ENCODE measurements around the gene ALK.
"Not testable (repeated sequence)": the region's sequence is repeated elsewhere in the genome, so short reads cannot be mapped to it uniquely, and the experiment has no call there.

ALK gene

GRCh38 chr2:29753671-29754444 lies 167.5 kb downstream of the ALK start:
- Histone ChIP-seq H3K27ac (ENCODE audit: low read length) (no peak overlapping the region), H3K4me3 (ENCODE audit: low read length) (no peak overlapping the region), H3K9ac (ENCODE audit: low read length) (no peak overlapping the region), H2AFZ (ENCODE audit: low read length) (no peak overlapping the region), H3K79me2 (ENCODE audit: low read length) (no peaks in the 10 kb centered on the region), H3K36me3 (replicated peaks; ENCODE audit: insufficient read depth, low read length) (no peaks in the 10 kb centered on the region), H3K4me2 (ENCODE audit: low read depth, low read length) (no peak overlapping the region), H3K27me3 (replicated peaks; ENCODE audit: insufficient read depth, low read length) (no peaks in the 10 kb centered on the region), H3F3A (ENCODE audit: insufficient read depth, low read length) (no peaks in the 10 kb centered on the region), H3K9me3 (replicated peaks; ENCODE audit: insufficient read depth, low read length) (no peaks in the 10 kb centered on the region), H3K9me2 (replicated peaks; ENCODE audit: insufficient read depth, low read length) (no peaks in the 10 kb centered on the region), H3K4me1 (ENCODE audit: low read length) (no peaks in the 10 kb centered on the region), H4K20me1 (ENCODE audit: insufficient read depth, low read length) (no peaks in the 10 kb centered on the region)
- DNase-seq: no peak
- no peak for TF ChIP-seq CTCF (IDR thresholded peaks at IDR 0.05; ENCODE audit: low read length)

- Histone ChIP-seq H3K9ac (ENCODE audit: low read length) (no peak overlapping the region), H3K9me3 (replicated peaks; ENCODE audit: insufficient read depth, low read length) (no peaks in the 10 kb centered on the region), H3F3A (ENCODE audit: insufficient read depth, low read length) (no peaks in the 10 kb centered on the region), H3K4me2 (ENCODE audit: low read depth, low read length) (no peak overlapping the region), H3K36me3 (replicated peaks; ENCODE audit: insufficient read depth, low read length) (no peaks in the 10 kb centered on the region), H3K79me2 (ENCODE audit: low read length) (no peaks in the 10 kb centered on the region), H2AFZ (ENCODE audit: low read length) (no peak overlapping the region), H3K9me2 (replicated peaks; ENCODE audit: insufficient read depth, low read length) (no peaks in the 10 kb centered on the region), H3K27me3 (replicated peaks; ENCODE audit: insufficient read depth, low read length) (no peaks in the 10 kb centered on the region), H3K4me3 (ENCODE audit: low read length) (no peak overlapping the region), H3K4me1 (ENCODE audit: low read length) (no peaks in the 10 kb centered on the region), H3K27ac (ENCODE audit: low read length) (no peak overlapping the region), H4K20me1 (ENCODE audit: insufficient read depth, low read length) (no peaks in the 10 kb centered on the region)
- TF ChIP-seq CTCF (IDR thresholded peaks at IDR 0.05; ENCODE audit: low read length) (no peak), EZH2 (optimal IDR thresholded peaks at IDR 0.05; ENCODE audit: low read depth, low read length) (no peak), EZH2phosphoT487 (IDR thresholded peaks at IDR 0.05; ENCODE audit: low read length) (no peak)
- DNase-seq: no peak
These were observed 170.0 kb downstream of the ALK start for GRCh38 chr2:29751390-29751789.

GRCh38 chr2:29750463-29750862 lies 170.9 kb downstream of the ALK start:
- not testable (repeated sequence) for H3K4me2 ChIP-seq (ENCODE audit: low read depth, low read length); H3K4me3 ChIP-seq (ENCODE audit: low read length); H3K27me3 ChIP-seq (replicated peaks; ENCODE audit: insufficient read depth, low read length); H3K27ac ChIP-seq (ENCODE audit: low read length); H3F3A ChIP-seq (ENCODE audit: insufficient read depth, low read length); H3K36me3 ChIP-seq (replicated peaks; ENCODE audit: insufficient read depth, low read length); H3K9me3 ChIP-seq (replicated peaks; ENCODE audit: insufficient read depth, low read length); H2AFZ ChIP-seq (ENCODE audit: low read length); H3K4me1 ChIP-seq (ENCODE audit: low read length); H3K9me2 ChIP-seq (replicated peaks; ENCODE audit: insufficient read depth, low read length); H4K20me1 ChIP-seq (ENCODE audit: insufficient read depth, low read length); DNase-seq; H3K79me2 ChIP-seq (ENCODE audit: low read length); H3K9ac ChIP-seq (ENCODE audit: low read length)

- Histone ChIP-seq H2AFZ (ENCODE audit: low read length) (no peak overlapping the region), H3K4me1 (ENCODE audit: low read length) (peaks cover 4% of the 10 kb centered on the region), H3K4me3 (ENCODE audit: low read length) (no peak overlapping the region), H4K20me1 (ENCODE audit: insufficient read depth, low read length) (no peaks in the 10 kb centered on the region), H3K27me3 (replicated peaks; ENCODE audit: insufficient read depth, low read length) (no peaks in the 10 kb centered on the region), H3K36me3 (replicated peaks; ENCODE audit: insufficient read depth, low read length) (no peaks in the 10 kb centered on the region), H3K4me2 (ENCODE audit: low read depth, low read length) (no peak overlapping the region), H3K9me3 (replicated peaks; ENCODE audit: insufficient read depth, low read length) (no peaks in the 10 kb centered on the region), H3F3A (ENCODE audit: insufficient read depth, low read length) (no peaks in the 10 kb centered on the region), H3K79me2 (ENCODE audit: low read length) (no peaks in the 10 kb centered on the region), H3K9ac (ENCODE audit: low read length) (no peak overlapping the region), H3K27ac (ENCODE audit: low read length) (no peak overlapping the region), H3K9me2 (replicated peaks; ENCODE audit: insufficient read depth, low read length) (no peaks in the 10 kb centered on the region)
- DNase-seq: no peak
- no peak for TF ChIP-seq CTCF (IDR thresholded peaks at IDR 0.05; ENCODE audit: low read length)
- TF ChIP-seq EZH2 (optimal IDR thresholded peaks at IDR 0.05; ENCODE audit: low read depth, low read length): no peak
- TF ChIP-seq EZH2phosphoT487 (IDR thresholded peaks at IDR 0.05; ENCODE audit: low read length): no peak
These were observed 171.5 kb downstream of the ALK start for GRCh38 chr2:29749843-29750242.
